Endothelial cell of umbilical vein (primary cell): Measurements from ENCODE around the gene VPS9D1. TPM values are rescaled to one million over a fixed set of nuclear protein-coding genes. Genes with fewer than 3 reads are reported as not detected.

Experiments
- BruUV-seq: library from RNA; stranded (reverse); fragments of 400-500 nt; replicated peaks from 2 replicates; lab custom pipeline; 2021; lab: Mats Ljungman, UMichigan
- CTCF ChIA-PET: fragments of 300-600, 350-600 bp; sonication (Branson Sonifier 250); formaldehyde crosslinking; loops from one replicate; lab custom pipeline; 2021; ENCODE audit warnings: antibody characterized with exemption, inconsistent platforms; lab: Charles Lee
- POLR2A ChIA-PET: fragments of 300-600, 350-600 bp; sonication (Branson Sonifier 250); formaldehyde crosslinking; loops from one replicate; lab custom pipeline; 2021; ENCODE audit warnings: antibody characterized with exemption, inconsistent platforms; lab: Charles Lee
- DNase-seq: peaks from one replicate; pipeline ENCODE4 v3.0.0-alpha.2; 2011; ENCODE audit warnings: low read depth, low spot score
- FAIRE-seq: peaks from 2 replicates; lab custom pipeline; 2011; peaks lifted over from hg19 to GRCh38; lab: Jason Lieb, UNC
- H2AFZ ChIP-seq: 2 replicates; pipeline ENCODE4 v1.6.0; 2012; ENCODE audit warnings: low read depth, low read length, control low read depth, inconsistent platforms
- H3K27ac ChIP-seq: 2 replicates; pipeline ENCODE4 v1.5.1; 2011; ENCODE audit warnings: low read depth, mild to moderate bottlenecking, control low read depth, low read length, moderate library complexity; ENCODE audit not compliant: insufficient read depth
- H3K27me3 ChIP-seq, 2 experiments: 2 replicates each; pipeline versions ENCODE4 v1.6.0 to v1.6.1; 2011; ENCODE audit warnings: low read length in 2 of 2, mixed read lengths in 1 of 2; ENCODE audit not compliant: control insufficient read depth in 2 of 2, insufficient read depth in 2 of 2
- H3K36me3 ChIP-seq, 2 experiments: 2 replicates in 1 of 2; 3 replicates in 1 of 2; pipeline ENCODE4 v1.5.1; 2011; ENCODE audit warnings: low read length in 2 of 2, mild to moderate bottlenecking in 1 of 2, moderate library complexity in 1 of 2; ENCODE audit not compliant: control insufficient read depth in 2 of 2, insufficient read depth in 2 of 2; ENCODE audit errors: extremely low read depth in 1 of 2
- H3K4me1 ChIP-seq: 3 replicates; pipeline ENCODE4 v1.5.1; 2011; ENCODE audit warnings: mild to moderate bottlenecking, low read length; ENCODE audit not compliant: control insufficient read depth, insufficient read depth; ENCODE audit errors: extremely low read depth
- H3K4me2 ChIP-seq: 2 replicates; pipeline ENCODE4 v1.6.1; 2011; ENCODE audit warnings: low read length, control low read depth, mixed read lengths; ENCODE audit not compliant: insufficient read depth
- H3K4me3 ChIP-seq, 3 experiments: fragments of 200-600 bp in 1 of 3; sonication (generic), shearing (Covaris generic) in 1 of 3; replicated peaks in 1 of 3; 2 replicates each; pipeline ENCODE4 v1.5.1; 2011 to 2016; ENCODE audit warnings: control low read depth in 3 of 3, low read length in 3 of 3, mild to moderate bottlenecking in 2 of 3, inconsistent platforms in 1 of 3, low read depth in 1 of 3, moderate library complexity in 1 of 3; ENCODE audit not compliant: insufficient read depth in 1 of 3
- H3K79me2 ChIP-seq: 2 replicates; pipeline ENCODE4 v1.6.0; 2012; ENCODE audit warnings: low read length, inconsistent platforms; ENCODE audit not compliant: control insufficient read depth, insufficient read depth
- H3K9ac ChIP-seq: replicated peaks from 2 replicates; pipeline ENCODE3; 2011; ENCODE audit warnings: low read length, control low read depth; ENCODE audit not compliant: insufficient read depth; ENCODE audit errors: extremely low read depth
- H3K9me1 ChIP-seq: replicated peaks from 3 replicates; pipeline ENCODE4 v1.6.0; 2011; ENCODE audit warnings: mild to moderate bottlenecking, low read length; ENCODE audit not compliant: control insufficient read depth, insufficient read depth; ENCODE audit errors: extremely low read depth
- H3K9me3 ChIP-seq: replicated peaks from 2 replicates; pipeline ENCODE4 v1.5.1; 2012; ENCODE audit warnings: low read length, inconsistent platforms; ENCODE audit not compliant: control insufficient read depth, insufficient read depth
- H4K20me1 ChIP-seq: replicated peaks from 2 replicates; pipeline ENCODE3; 2011; ENCODE audit warnings: mild to moderate bottlenecking, low read length; ENCODE audit not compliant: control insufficient read depth, insufficient read depth; ENCODE audit errors: extremely low read depth
- EZH2 ChIP-seq: IDR thresholded peaks from 2 replicates; pipeline ENCODE4 v1.6.1; 2012; ENCODE audit warnings: borderline replicate concordance, low read depth, mild to moderate bottlenecking, moderate library complexity, low read length, inconsistent platforms; ENCODE audit not compliant: severe bottlenecking
- JUN ChIP-seq: IDR thresholded peaks from 2 replicates; pipeline ENCODE4 v1.6.1; 2011; ENCODE audit warnings: borderline replicate concordance, low read depth; ENCODE audit not compliant: insufficient read length, insufficient read depth
- MAX ChIP-seq: IDR thresholded peaks from 2 replicates; pipeline ENCODE4 v1.6.1; 2011; ENCODE audit not compliant: insufficient read depth, insufficient read length
- MYC ChIP-seq: IDR thresholded peaks from one replicate; pipeline ENCODE4 v1.6.1; 2011; ENCODE audit warnings: mild to moderate bottlenecking, low read depth, low read length
- POLR2A ChIP-seq: IDR thresholded peaks from 2 replicates; pipeline ENCODE4 v1.6.1; 2012; ENCODE audit warnings: low read depth, mild to moderate bottlenecking, control low read depth, low read length
- POLR2AphosphoS5 ChIP-seq: IDR thresholded peaks from 2 replicates; pipeline ENCODE4 v1.6.1; 2012; ENCODE audit warnings: low read depth, mild to moderate bottlenecking, control low read depth, low read length, moderate library complexity; ENCODE audit not compliant: insufficient read depth
- dilution Hi-C: fragments of 300-500 bp; cut with MboI; formaldehyde crosslinking; loops from one replicate; pipeline ENCODE4 v1.15.0; 2019; ENCODE audit warnings: low sequenced_read_pairs; ENCODE audit not compliant: extremely low pct_ligation_motif_present
- intact Hi-C: fragments of 100-400 bp; cut with micrococcal nuclease; formaldehyde crosslinking; loops from one replicate; pipeline ENCODE4 v1.10.0; 2022
- polyA plus RNA-seq, 4 experiments: library from polyadenylated mRNA; depleted of rRNA in 3 of 4; stranded (reverse) in 3 of 4; unstranded in 1 of 4; fragments of >200 nt; gene quantifications; 2 replicates each; pipeline versions ENCODE4 v1.2.1 to v1.2.3, GENCODE V29; 2011 to 2012; ENCODE audit warnings: missing spikeins in 1 of 4
- total RNA-seq: library from RNA; stranded (reverse); gene quantifications from 2 replicates; pipeline ENCODE4 v1.2.3, GENCODE V29; 2021
- TF ChIP-seq, protein P1 (sequence below), 2 donors: IDR thresholded peaks; 1 replicate in 1 of 2; 2 replicates in 1 of 2; pipeline ENCODE4 v1.5.1; 2011; ENCODE audit warnings: low read length in 2 of 2, mild to moderate bottlenecking in 2 of 2, moderate library complexity in 2 of 2, control low read depth in 1 of 2, inconsistent platforms in 1 of 2, low read depth in 1 of 2; ENCODE audit not compliant: insufficient read depth in 1 of 2; ENCODE audit errors: extremely low read depth in 1 of 2

Gene VPS9D1
- total and polyA plus RNA-seq, 2 donors (not counting 3 experiments of a cell fraction or from before 2014, with no cell fraction given): 15.5 to 17.3 TPM

DNA sequence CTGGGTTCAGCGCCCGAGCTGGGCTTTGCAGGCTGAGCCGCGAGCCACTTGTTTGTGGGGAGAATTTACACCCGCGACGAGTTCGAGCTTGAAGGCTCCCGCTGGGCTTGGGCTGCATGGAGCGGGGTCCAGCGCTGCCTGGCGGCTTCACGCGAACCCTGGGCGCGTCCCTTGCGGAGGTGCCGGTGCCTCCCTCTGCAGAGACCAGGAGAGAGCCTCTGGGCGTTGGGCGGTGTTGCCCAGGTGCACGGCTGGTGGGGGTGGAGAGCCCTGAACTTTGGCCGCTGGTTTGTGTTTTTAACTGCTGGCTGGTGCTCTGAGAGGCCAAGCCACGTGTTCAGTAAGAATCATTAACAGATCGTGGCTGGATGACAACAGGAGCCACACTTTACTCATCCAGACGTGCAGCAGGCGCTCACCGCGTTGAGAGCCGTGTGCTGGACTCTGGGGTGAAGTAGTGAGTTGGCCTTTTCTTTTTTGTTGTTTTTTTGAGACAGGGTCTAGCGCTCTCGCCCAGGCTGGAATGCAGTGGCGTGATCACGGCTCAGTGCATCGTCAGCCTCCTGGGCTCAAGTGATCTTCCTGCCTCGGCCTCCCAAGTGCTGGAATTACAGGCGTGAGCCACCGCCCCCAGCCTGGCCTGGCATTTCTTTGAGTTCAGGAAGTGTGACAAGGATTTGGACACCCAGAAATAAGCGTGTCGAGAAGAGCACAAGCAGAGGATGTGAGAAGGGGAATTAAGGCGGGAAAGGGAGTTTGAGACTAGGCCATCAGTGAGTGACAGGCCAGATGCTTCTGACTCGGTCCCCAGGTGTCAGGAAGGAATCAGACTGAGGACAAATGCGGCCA, 33.4 kb downstream of the VPS9D1 start:
- FAIRE-seq (peak; percentile 75), DNase-seq (peak; percentile 51)
- Histone ChIP-seq H3K4me2 (peak overlapping the region; percentile 25), H3K27ac (peak overlapping the region; percentile 0), H2AFZ (peak overlapping the region; percentile 6), H3K9me3 (no peaks in the 10 kb centered on the region), H4K20me1 (no peaks in the 10 kb centered on the region), H3K9me1 (no peaks in the 10 kb centered on the region), H3K4me3 (peak overlapping the region; percentile 27 to 85 (median 35)), H3K9ac (peak overlapping the region; percentile 5), H3K27me3 (no peaks in the 10 kb centered on the region), H3K4me1 (peaks cover 4% of the 10 kb centered on the region), H3K79me2 (peaks cover 9% of the 10 kb centered on the region), H3K36me3 (peaks cover 3 to 16% of the 10 kb centered on the region in 2 experiments)
- TSS peak; percentile 29 for BruUV-seq
- dilution Hi-C loops (no loop called here), intact Hi-C loops (no loop called here)
- CTCF ChIA-PET: interaction anchor here (0.7 to 2.3 kb wide), 10 partner anchors 12 to 173 kb away, joined by 3 to 21 read pairs (median 3); partner anchors contain the start of genes CHMP1A and SPATA33
- POLR2A ChIA-PET: interaction anchor here (0.6 to 1.0 kb wide), 2 partner anchors 13 to 179 kb away, joined by 3 to 5 read pairs; no protein-coding TSS in a partner anchor
- TF ChIP-seq POLR2A (no peak), MYC (no peak), JUN (no peak), MAX (peak; percentile 53), EZH2 (no peak), POLR2AphosphoS5 (no peak)
- TF ChIP-seq, protein P1, sequence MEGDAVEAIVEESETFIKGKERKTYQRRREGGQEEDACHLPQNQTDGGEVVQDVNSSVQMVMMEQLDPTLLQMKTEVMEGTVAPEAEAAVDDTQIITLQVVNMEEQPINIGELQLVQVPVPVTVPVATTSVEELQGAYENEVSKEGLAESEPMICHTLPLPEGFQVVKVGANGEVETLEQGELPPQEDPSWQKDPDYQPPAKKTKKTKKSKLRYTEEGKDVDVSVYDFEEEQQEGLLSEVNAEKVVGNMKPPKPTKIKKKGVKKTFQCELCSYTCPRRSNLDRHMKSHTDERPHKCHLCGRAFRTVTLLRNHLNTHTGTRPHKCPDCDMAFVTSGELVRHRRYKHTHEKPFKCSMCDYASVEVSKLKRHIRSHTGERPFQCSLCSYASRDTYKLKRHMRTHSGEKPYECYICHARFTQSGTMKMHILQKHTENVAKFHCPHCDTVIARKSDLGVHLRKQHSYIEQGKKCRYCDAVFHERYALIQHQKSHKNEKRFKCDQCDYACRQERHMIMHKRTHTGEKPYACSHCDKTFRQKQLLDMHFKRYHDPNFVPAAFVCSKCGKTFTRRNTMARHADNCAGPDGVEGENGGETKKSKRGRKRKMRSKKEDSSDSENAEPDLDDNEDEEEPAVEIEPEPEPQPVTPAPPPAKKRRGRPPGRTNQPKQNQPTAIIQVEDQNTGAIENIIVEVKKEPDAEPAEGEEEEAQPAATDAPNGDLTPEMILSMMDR (IDR thresholded peaks at IDR 0.05; ENCODE audit: extremely low read depth in 1 of 2, insufficient read depth in 1 of 2, low read depth in 1 of 2, low read length in 2 of 2): peak in 1 of 2 donors; percentile 9
